IPS-18a (cell line): ENCODE data around the gene EEF1AKMT4.
A peak's percentile ranks its signal among the peaks of the same experiment; 100 is the strongest.

ENCODE experiments used
- H3K27ac ChIP-seq: one replicate; pipeline ENCODE4 v1.5.1; 2013; ENCODE audit warnings: low read length
- H3K27me3 ChIP-seq: one replicate; pipeline ENCODE4 v1.6.1; 2013; ENCODE audit warnings: mild to moderate bottlenecking, low read length; ENCODE audit not compliant: control insufficient read depth, insufficient read depth
- H3K36me3 ChIP-seq: one replicate; pipeline ENCODE4 v1.6.1; 2013; ENCODE audit warnings: low read depth, low read length; ENCODE audit not compliant: control insufficient read depth
- H3K4me1 ChIP-seq: one replicate; pipeline ENCODE4 v1.6.1; 2013; ENCODE audit warnings: low read depth, low read length; ENCODE audit not compliant: control insufficient read depth
- H3K4me3 ChIP-seq: one replicate; pipeline ENCODE4 v1.5.1; 2013; ENCODE audit warnings: low read length
- H3K9ac ChIP-seq: one replicate; pipeline ENCODE4 v1.6.1; 2013; ENCODE audit warnings: mild to moderate bottlenecking, low read length, moderate library complexity
- H3K9me3 ChIP-seq: one replicate; pipeline ENCODE4 v1.6.1; 2013; ENCODE audit warnings: low read depth, low read length; ENCODE audit not compliant: control insufficient read depth

Gene EEF1AKMT4

DNA sequence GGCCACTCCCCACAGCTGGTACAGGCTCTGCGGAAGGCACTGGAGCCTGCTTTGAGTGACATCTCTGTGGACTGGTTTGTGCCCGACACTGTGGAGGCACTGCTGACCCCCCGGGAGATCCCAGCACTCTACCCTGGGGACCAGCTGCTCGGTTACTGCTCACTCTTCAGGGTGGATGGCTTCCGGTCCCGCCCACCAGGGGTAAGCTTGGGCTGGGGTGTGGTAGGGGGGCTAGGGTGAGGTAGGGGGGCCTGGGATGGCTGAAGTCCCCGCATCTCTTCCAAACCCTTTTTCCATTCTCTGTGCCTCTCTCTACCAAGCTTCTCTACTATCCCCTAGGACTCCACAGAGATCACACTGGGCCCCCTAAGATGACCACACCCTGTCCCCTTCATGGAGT, 12.3 kb upstream of the EEF1AKMT4 start:
- no peak overlapping the region for H3K27ac ChIP-seq
- H3K4me3 ChIP-seq, result no peak overlapping the region
- H3K9ac ChIP-seq, result no peak overlapping the region
- peaks cover 16% of the 10 kb centered on the region for H3K27me3 ChIP-seq
- H3K9me3 ChIP-seq, result no peaks in the 10 kb centered on the region
- peaks cover under 1% of the 10 kb centered on the region for H3K36me3 ChIP-seq
- no peaks in the 10 kb centered on the region for H3K4me1 ChIP-seq

- Histone ChIP-seq H3K4me1 (no peaks in the 10 kb centered on the region), H3K9ac (no peak overlapping the region), H3K4me3 (no peak overlapping the region), H3K27me3 (peaks cover 10% of the 10 kb centered on the region), H3K27ac (no peak overlapping the region), H3K36me3 (peaks cover 6% of the 10 kb centered on the region), H3K9me3 (no peaks in the 10 kb centered on the region)
These were observed 11.7 kb upstream of the EEF1AKMT4 start for GRCh38 chr3:184237807-184238206.

GRCh38 chr3:184238246-184238818, 11.1 kb upstream of the EEF1AKMT4 start:
- Histone ChIP-seq H3K9me3 (no peaks in the 10 kb centered on the region), H3K27ac (no peak overlapping the region), H3K9ac (no peak overlapping the region), H3K4me1 (no peaks in the 10 kb centered on the region), H3K27me3 (peaks cover 4% of the 10 kb centered on the region), H3K36me3 (peaks cover 11% of the 10 kb centered on the region), H3K4me3 (no peak overlapping the region)

GRCh38 chr3:184239221-184239620, 10.3 kb upstream of the EEF1AKMT4 start:
- Histone ChIP-seq H3K9ac (no peak overlapping the region), H3K36me3 (peaks cover 20% of the 10 kb centered on the region), H3K9me3 (no peaks in the 10 kb centered on the region), H3K27ac (no peak overlapping the region), H3K4me3 (no peak overlapping the region), H3K27me3 (no peaks in the 10 kb centered on the region), H3K4me1 (no peaks in the 10 kb centered on the region)

DNA sequence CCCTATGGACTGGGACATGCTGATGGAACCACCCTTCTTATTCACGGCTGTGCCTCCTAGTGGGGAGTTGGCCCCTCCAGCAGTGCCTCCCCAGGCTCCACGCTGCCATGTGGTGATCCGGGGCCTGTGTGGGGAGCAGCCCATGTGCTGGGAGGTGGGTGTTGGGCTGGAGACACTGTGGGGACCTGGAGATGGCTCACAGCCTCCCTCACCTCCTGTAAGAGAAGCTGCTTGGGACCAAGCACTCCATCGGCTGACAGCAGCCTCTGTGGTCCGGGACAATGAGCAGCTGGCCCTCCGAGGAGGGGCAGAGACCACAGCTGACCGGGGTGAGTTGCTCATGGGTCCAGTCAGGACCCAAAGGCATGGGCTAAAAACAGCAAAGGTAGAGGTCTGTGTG, 9.8 kb upstream of the EEF1AKMT4 start:
- Histone ChIP-seq H3K4me1 (no peaks in the 10 kb centered on the region), H3K4me3 (no peak overlapping the region), H3K36me3 (peaks cover 25% of the 10 kb centered on the region), H3K9me3 (no peaks in the 10 kb centered on the region), H3K27ac (no peak overlapping the region), H3K9ac (no peak overlapping the region), H3K27me3 (no peaks in the 10 kb centered on the region)

GRCh38 chr3:184240384-184241140, 8.9 kb upstream of the EEF1AKMT4 start:
- Histone ChIP-seq H3K9me3 (no peaks in the 10 kb centered on the region), H3K27ac (no peak overlapping the region), H3K36me3 (peaks cover 33% of the 10 kb centered on the region), H3K4me3 (no peak overlapping the region), H3K9ac (no peak overlapping the region), H3K4me1 (no peaks in the 10 kb centered on the region), H3K27me3 (no peaks in the 10 kb centered on the region)

DNA sequence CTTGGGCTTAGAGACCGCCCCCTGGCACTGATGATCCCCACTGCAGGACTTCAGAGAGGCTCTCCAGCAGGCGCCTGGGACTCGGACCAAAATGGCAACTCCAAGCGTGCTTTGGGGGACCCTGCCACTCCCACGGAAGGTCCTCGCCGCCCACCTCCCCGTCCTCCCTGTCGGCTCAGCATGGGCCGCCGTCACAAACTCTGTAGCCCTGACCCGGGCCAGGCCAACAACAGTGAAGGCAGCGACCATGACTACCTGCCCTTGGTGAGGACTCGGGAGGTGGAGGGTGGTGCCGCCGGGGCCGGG, 8.4 kb upstream of the EEF1AKMT4 start:
- Histone ChIP-seq H3K9ac (no peak overlapping the region), H3K9me3 (no peaks in the 10 kb centered on the region), H3K27me3 (no peaks in the 10 kb centered on the region), H3K4me1 (no peaks in the 10 kb centered on the region), H3K36me3 (peaks cover 37% of the 10 kb centered on the region), H3K4me3 (no peak overlapping the region), H3K27ac (no peak overlapping the region)

- Histone ChIP-seq H3K4me1 (no peaks in the 10 kb centered on the region), H3K27me3 (no peaks in the 10 kb centered on the region), H3K27ac (no peak overlapping the region), H3K9ac (no peak overlapping the region), H3K4me3 (no peak overlapping the region), H3K36me3 (peaks cover 37% of the 10 kb centered on the region), H3K9me3 (no peaks in the 10 kb centered on the region)
These were observed 7.8 kb upstream of the EEF1AKMT4 start for GRCh38 chr3:184241447-184242296.

- H3K4me3 ChIP-seq, result no peak overlapping the region
- no peaks in the 10 kb centered on the region for H3K4me1 ChIP-seq
- no peak overlapping the region for H3K27ac ChIP-seq
These were observed 7.2 kb upstream of the EEF1AKMT4 start for GRCh38 chr3:184242297-184242685.

GRCh38 chr3:184248454-184249411, 739 bp upstream of the EEF1AKMT4 start, which contains the start of gene ALG3:
ALG3 (minus strand) TSS chr3:184248962; CDS start chr3:184248940, 22 bp downstream.
- peak within 1 kb of the TSS; percentile 100 for H3K4me3 ChIP-seq

More at GRCh38 chr3:184242297-184242685, 7.2 kb upstream of the EEF1AKMT4 start:
- Histone ChIP-seq H3K36me3 (peaks cover 37% of the 10 kb centered on the region), H3K9me3 (no peaks in the 10 kb centered on the region), H3K9ac (no peak overlapping the region), H3K27me3 (no peaks in the 10 kb centered on the region)

More at GRCh38 chr3:184248454-184249411, 739 bp upstream of the EEF1AKMT4 start, which contains the start of gene ALG3:
- Histone ChIP-seq H3K27me3 (no peaks in the 10 kb centered on the region), H3K9ac (peak within 1 kb of the TSS; percentile 99), H3K27ac (peak within 1 kb of the TSS; percentile 99), H3K4me1 (no peaks in the 10 kb centered on the region), H3K9me3 (no peaks in the 10 kb centered on the region), H3K36me3 (peaks cover 22% of the 10 kb centered on the region)
